DOHH2 (cell line): ENCODE measurements around the gene TMEM187.

ENCODE experiments used
- H3F3A ChIP-seq: fragments of 200-600 bp; sonication (generic), shearing (Covaris generic); 2 replicates; pipeline ENCODE4 v1.6.0; 2016; ENCODE audit warnings: antibody characterized with exemption, mild to moderate bottlenecking; ENCODE audit not compliant: control insufficient read depth, insufficient read depth
- H3K27ac ChIP-seq: fragments of 200-600 bp; sonication (generic); 2 replicates; pipeline ENCODE4 v1.5.1; 2014; ENCODE audit warnings: low read depth, mild to moderate bottlenecking, low read length, moderate library complexity
- H3K27me3 ChIP-seq: fragments of 200-600 bp; sonication (generic); 2 replicates; pipeline ENCODE4 v1.6.1; 2014; ENCODE audit warnings: mild to moderate bottlenecking, low read length, mixed read lengths; ENCODE audit not compliant: control insufficient read depth
- H3K36me3 ChIP-seq: fragments of 200-600 bp; sonication (generic); 2 replicates; pipeline ENCODE4 v1.6.1; 2014; ENCODE audit warnings: mild to moderate bottlenecking, low read length, moderate library complexity, mixed read lengths; ENCODE audit not compliant: control insufficient read depth
- H3K4me1 ChIP-seq: fragments of 200-600 bp; sonication (generic); 2 replicates; pipeline ENCODE4 v1.6.1; 2014; ENCODE audit warnings: mild to moderate bottlenecking, low read length, mixed read lengths; ENCODE audit not compliant: control insufficient read depth
- H3K4me2 ChIP-seq: fragments of 200-600 bp; sonication (generic); 2 replicates; pipeline ENCODE4 v1.6.0; 2014; ENCODE audit warnings: mild to moderate bottlenecking, low read length, moderate library complexity
- H3K4me3 ChIP-seq: fragments of 200-600 bp; sonication (generic); 2 replicates; pipeline ENCODE4 v1.5.1; 2014; ENCODE audit warnings: mild to moderate bottlenecking, low read length, mixed read lengths
- H3K79me2 ChIP-seq: fragments of 200-600 bp; sonication (generic); 2 replicates; pipeline ENCODE4 v1.6.1; 2014; ENCODE audit warnings: mild to moderate bottlenecking, low read length, mixed read lengths; ENCODE audit not compliant: control insufficient read depth
- H3K9me2 ChIP-seq: fragments of 200-600 bp; sonication (generic); replicated peaks from 2 replicates; pipeline ENCODE4 v1.6.1; 2014; ENCODE audit warnings: mild to moderate bottlenecking, low read length, mixed read lengths; ENCODE audit not compliant: control insufficient read depth
- H3K9me3 ChIP-seq: fragments of 200-600 bp; sonication (generic); 2 replicates; pipeline ENCODE4 v1.6.1; 2014; ENCODE audit warnings: antibody characterized with exemption, low read length, mixed read lengths; ENCODE audit not compliant: control insufficient read depth, insufficient read depth
- H4K20me1 ChIP-seq: fragments of 200-600 bp; sonication (generic); 2 replicates; pipeline ENCODE4 v1.6.0; 2014; ENCODE audit warnings: low read depth, mild to moderate bottlenecking, antibody characterized with exemption, low read length, moderate library complexity; ENCODE audit not compliant: control insufficient read depth, insufficient read depth
- EZH2phosphoT487 ChIP-seq: fragments of 200-600 bp; sonication (generic); IDR thresholded peaks from 2 replicates; pipeline ENCODE4 v1.6.1; 2017; ENCODE audit warnings: borderline replicate concordance, mild to moderate bottlenecking, antibody characterized with exemption, low read length, moderate library complexity, mixed read lengths
- TF ChIP-seq, protein P1 (sequence below): fragments of 200-600 bp; sonication (generic); IDR thresholded peaks from one replicate; pipeline ENCODE4 v1.5.1; 2014; ENCODE audit warnings: antibody characterized with exemption, mild to moderate bottlenecking, low read depth, low read length; ENCODE audit not compliant: poor library complexity, severe bottlenecking

Gene TMEM187

DNA sequence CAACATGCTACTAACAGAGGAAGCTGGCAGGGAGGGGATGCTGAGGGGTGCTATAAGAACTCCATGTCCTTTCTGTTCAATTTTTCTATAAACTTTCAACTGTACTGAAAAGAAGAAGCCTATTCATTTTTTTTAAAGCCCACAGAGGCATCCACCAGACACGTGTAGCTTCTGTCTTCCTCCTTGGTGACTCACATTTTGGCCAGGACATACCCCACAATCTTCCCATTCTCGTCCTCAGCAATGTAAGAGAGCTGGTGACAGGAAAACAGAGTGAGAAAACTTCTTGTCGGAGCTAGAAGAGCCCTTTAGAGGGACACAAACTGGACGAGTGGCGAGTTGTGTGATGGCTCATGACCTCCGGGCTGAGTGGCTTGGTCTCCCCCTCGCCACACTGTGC, 38.8 kb upstream of the TMEM187 start:
- TF ChIP-seq EZH2phosphoT487 = no peak
- TF ChIP-seq, protein P1, sequence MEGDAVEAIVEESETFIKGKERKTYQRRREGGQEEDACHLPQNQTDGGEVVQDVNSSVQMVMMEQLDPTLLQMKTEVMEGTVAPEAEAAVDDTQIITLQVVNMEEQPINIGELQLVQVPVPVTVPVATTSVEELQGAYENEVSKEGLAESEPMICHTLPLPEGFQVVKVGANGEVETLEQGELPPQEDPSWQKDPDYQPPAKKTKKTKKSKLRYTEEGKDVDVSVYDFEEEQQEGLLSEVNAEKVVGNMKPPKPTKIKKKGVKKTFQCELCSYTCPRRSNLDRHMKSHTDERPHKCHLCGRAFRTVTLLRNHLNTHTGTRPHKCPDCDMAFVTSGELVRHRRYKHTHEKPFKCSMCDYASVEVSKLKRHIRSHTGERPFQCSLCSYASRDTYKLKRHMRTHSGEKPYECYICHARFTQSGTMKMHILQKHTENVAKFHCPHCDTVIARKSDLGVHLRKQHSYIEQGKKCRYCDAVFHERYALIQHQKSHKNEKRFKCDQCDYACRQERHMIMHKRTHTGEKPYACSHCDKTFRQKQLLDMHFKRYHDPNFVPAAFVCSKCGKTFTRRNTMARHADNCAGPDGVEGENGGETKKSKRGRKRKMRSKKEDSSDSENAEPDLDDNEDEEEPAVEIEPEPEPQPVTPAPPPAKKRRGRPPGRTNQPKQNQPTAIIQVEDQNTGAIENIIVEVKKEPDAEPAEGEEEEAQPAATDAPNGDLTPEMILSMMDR = no peak
- H3K4me1 ChIP-seq = peaks cover 20% of the 10 kb centered on the region
- 0 out of 2 replicates have a peak, but pooled peaks cover 2% of the 10 kb centered on the region for H3F3A ChIP-seq
- peak overlapping the region; percentile 81 for H3K4me2 ChIP-seq
- peaks cover 35% of the 10 kb centered on the region for H3K36me3 ChIP-seq
- no peaks in the 10 kb centered on the region for H3K27me3 ChIP-seq
- no peaks in the 10 kb centered on the region for H3K9me2 ChIP-seq
- no peaks in the 10 kb centered on the region for H4K20me1 ChIP-seq
- H3K27ac ChIP-seq = peak overlapping the region; percentile 47; the same call in 1 of the 2 replicates
- H3K4me3 ChIP-seq = peak overlapping the region; percentile 83
- peaks cover 29% of the 10 kb centered on the region for H3K79me2 ChIP-seq
- no peaks in the 10 kb centered on the region for H3K9me3 ChIP-seq

DNA sequence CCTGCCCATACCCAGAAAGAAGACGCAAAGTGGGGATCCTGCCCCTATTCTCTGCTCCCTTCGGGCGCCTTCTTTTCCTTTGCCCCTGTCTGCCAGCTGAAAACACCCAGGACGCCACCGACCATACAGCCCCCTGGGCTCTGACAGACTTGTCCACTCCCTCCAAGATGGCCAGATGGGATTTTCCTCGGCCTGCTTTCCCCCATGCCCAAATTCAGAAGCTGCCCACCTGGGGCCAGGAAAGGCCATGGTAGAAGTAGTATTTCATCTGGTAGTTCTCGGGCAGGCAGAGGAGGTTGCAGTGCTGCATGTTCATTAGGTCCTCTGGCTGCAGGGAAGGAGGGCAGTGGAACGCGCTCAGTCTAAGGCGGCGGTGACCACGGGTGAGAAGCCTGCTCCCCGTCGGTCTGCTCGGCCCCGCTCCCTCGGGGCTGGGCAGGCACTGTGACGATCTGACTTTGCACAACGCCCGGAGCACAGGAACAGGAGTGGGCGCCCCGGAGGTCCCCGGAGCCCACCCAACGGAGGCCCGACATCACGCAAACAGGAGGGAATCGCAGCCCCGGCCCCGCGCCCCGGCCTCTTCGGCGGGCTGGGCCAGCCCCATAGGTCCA, 38.3 kb upstream of the TMEM187 start:
- TF ChIP-seq EZH2phosphoT487 = no peak
- TF ChIP-seq, protein P1 = no peak
- no peaks in the 10 kb centered on the region for H3K27me3 ChIP-seq
- peaks cover 34% of the 10 kb centered on the region for H3K36me3 ChIP-seq
- H3K4me1 ChIP-seq = peaks cover 16% of the 10 kb centered on the region
- H3K9me3 ChIP-seq = no peaks in the 10 kb centered on the region
- peak overlapping the region; percentile 83 for H3K4me3 ChIP-seq
- no peaks in the 10 kb centered on the region for H3F3A ChIP-seq
- peak overlapping the region; percentile 47 for H3K27ac ChIP-seq
- no peaks in the 10 kb centered on the region for H4K20me1 ChIP-seq
- peaks cover 29% of the 10 kb centered on the region for H3K79me2 ChIP-seq
- no peaks in the 10 kb centered on the region for H3K9me2 ChIP-seq
- peak overlapping the region; percentile 81 for H3K4me2 ChIP-seq

DNA sequence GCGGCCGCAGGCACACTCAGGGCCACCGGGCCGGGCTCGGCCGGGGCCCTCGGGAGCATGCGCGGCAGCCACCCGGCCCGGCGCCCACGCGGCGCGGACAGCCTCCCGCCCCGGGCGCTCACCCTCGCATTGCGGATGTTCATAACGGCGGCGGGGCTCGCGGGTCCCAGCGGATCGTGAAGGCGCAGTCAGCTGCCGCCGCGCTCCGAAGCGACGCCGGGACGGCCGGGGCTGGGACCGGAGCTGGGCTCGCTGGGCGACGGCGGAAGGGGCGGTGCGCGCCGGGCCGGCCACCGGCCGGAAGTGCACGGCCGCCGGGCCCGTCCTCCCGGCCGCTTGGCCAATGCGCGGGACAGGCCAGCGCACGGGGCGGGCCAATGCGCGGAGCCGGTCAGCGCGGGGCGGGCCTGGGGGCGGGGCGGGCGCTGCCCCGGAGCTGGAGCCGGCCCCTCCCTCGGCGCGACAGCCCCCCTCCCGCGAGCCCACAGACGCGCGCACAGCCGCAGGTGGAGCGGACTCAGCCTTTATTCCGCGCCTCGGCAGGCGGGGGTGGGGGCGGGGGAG, 37.7 kb upstream of the TMEM187 start, which contains the start of gene NAA10:
NAA10 (minus strand) TSS at position 276 of the 564 bp plus-strand sequence; CDS start at position 143, 133 bp downstream.
- Histone ChIP-seq H3K79me2 (peaks cover 29% of the 10 kb centered on the region), H3K27me3 (no peaks in the 10 kb centered on the region), H3K4me2 (peak within 1 kb of the TSS; percentile 84), H4K20me1 (no peaks in the 10 kb centered on the region), H3K9me2 (no peaks in the 10 kb centered on the region), H3K4me3 (peak within 1 kb of the TSS; percentile 83), H3F3A (no peaks in the 10 kb centered on the region), H3K27ac (peak within 1 kb of the TSS; percentile 47), H3K4me1 (peaks cover 11% of the 10 kb centered on the region), H3K9me3 (no peaks in the 10 kb centered on the region), H3K36me3 (peaks cover 31% of the 10 kb centered on the region)
- TF ChIP-seq, protein P1 = no peak
- TF ChIP-seq EZH2phosphoT487 = no peak
